ENCODE results near the gene MIGA1. TPM values are rescaled to one million over a fixed set of nuclear protein-coding genes. Genes with fewer than 3 reads are reported as not detected.
"Not testable (repeated sequence)": the region's sequence is repeated elsewhere in the genome, so short reads cannot be mapped to it uniquely, and the experiment has no call there.

MIGA1 gene, protein sequence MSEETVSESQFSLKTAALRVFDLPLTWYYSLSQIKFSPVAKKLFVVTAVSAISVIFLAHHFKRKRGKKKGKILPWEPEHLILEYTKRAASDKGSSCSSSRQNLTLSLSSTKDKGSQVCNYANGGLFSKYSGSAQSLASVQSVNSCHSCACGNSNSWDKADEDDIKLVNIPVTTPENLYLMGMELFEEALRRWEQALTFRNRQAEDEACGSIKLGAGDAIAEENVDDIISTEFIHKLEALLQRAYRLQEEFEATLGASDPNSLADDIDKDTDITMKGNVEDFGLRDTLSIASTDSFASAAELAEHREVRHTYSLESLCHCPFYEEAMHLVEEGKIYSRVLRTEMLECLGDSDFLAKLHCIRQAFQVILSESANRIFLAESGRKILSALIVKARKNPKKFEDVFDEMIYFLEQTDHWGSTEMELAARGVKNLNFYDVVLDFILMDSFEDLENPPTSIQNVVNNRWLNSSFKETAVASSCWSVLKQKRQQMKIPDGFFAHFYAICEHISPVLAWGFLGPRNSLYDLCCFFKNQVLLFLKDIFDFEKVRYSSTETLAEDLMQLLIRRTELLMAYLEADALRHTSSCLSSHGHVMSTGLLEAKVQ
- total RNA-seq: 10 to 100 TPM; 11.5 to 12.8 TPM

DNA sequence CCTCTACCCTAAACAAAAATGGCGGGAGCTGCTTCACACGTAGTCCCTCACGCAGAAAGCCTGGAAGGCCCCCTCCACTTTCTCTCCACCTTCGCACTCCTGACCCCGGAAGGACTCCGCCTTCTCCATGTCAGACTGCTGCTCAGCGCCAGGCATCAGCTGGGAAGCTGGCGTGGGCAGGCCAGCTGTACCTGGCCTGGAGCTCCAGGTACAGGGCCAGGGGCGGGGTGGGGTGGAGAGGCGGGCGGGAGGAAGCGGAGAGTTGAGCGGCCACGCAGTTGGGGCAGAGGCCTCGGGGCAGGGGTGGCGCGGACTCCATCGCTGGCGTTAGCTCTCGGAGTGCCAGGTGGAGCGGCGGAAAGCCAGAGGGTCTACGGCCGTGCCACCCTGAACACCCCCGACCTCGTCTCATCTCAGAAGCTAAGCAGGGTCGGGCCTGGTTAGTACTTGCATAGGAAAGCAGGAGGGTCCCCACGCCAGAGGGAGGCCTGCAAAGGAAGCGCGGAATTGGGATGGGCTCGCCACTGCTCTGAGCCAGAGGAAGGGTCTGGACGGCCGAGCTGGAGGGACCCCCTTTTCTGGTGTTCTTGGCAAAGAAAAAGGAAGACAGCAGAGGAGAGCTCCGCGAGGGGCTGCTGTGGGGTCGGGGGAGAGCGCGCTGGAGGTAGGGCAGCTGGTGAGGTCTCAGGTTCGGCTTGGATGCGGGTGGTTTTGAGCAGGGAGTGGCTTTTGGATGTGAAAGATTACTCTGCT is at the start of gene MIGA1:
Gene MIGA1, plus strand, starts transcription at position 121 of the 753 bp plus-strand sequence. CDS start 3,604 bp downstream, outside the sequence.
- peaks cover 2% of the 10 kb centered on the region for H3K9me3 Mint-ChIP-seq
- no peaks in the 10 kb centered on the region for H3K27me3 Mint-ChIP-seq
- peaks cover 36% of the 10 kb centered on the region for H3K4me1 Mint-ChIP-seq
- ChIA-PET CTCF (interaction anchor here (0.6 to 1.2 kb wide), 8 partner anchors 11 to 1762 kb away, joined by 3 to 6 read pairs (median 3); partner anchors contain the start of gene ZZZ3), POLR2A (interaction anchor here (0.6 to 2.2 kb wide), 9 partner anchors 17 to 225 kb away, joined by 3 to 20 read pairs (median 6); partner anchors contain the start of genes DNAJB4, FUBP1, USP33 and ZZZ3)
- peak; percentile 88 for DNase-seq
- H3K4me3 Mint-ChIP-seq: peak within 1 kb of the TSS; percentile 89
- H3K36me3 Mint-ChIP-seq (ENCODE audit: low read depth): peaks cover 14% of the 10 kb centered on the region
- peak within 1 kb of the TSS; percentile 73 for H3K27ac Mint-ChIP-seq

DNA sequence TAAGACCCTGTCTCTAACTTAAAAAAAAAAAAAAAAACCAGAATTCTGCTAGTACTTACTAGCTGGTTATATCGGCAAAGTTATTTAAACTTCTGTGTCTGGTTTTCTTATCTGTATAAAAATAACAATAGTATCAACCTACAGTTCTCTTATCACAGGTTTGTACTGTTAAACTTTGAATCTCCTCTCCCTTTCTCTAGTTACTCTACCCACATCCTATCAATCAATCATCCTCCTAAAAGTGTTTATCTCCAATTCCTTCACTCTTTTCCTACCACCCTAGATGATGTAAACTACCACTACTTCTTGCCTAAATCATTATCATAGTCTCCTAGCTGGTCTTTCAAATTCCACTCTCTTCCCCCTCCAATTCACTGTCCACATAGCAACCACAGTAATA is 47.4 kb upstream of the MIGA1 start:
- Mint-ChIP-seq H3K36me3 (ENCODE audit: low read depth) (peaks cover 34% of the 10 kb centered on the region), H3K4me3 (no peak overlapping the region), H3K27me3 (no peaks in the 10 kb centered on the region), H3K4me1 (no peaks in the 10 kb centered on the region), H3K27ac (no peak overlapping the region), H3K9me3 (no peaks in the 10 kb centered on the region)
- DNase-seq: no peak
- ChIA-PET CTCF (no interaction called here), POLR2A (no interaction called here)

DNA sequence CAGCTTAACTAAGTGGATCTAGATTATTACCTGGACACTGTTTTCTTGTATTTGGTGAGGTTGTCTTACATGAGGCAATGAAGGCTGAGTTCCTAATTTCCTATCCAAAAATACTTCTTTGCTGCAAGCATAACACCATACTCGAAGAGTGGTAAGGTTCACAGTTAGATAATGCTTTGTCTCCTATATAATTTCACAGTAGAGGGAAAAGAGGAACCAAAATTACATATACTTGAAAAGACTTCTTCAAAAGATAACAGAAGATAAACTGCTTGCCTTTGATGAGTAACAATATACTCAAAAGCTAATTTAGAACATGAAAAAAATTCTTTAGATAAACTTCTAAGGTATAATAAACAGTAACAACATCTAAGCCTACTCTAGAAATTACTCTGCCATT is 40.2 kb upstream of the MIGA1 start:
- ChIA-PET CTCF (no interaction called here), POLR2A (no interaction called here)
- Mint-ChIP-seq H3K27ac (no peak overlapping the region), H3K4me1 (no peaks in the 10 kb centered on the region), H3K4me3 (no peak overlapping the region), H3K9me3 (no peaks in the 10 kb centered on the region), H3K27me3 (no peaks in the 10 kb centered on the region), H3K36me3 (ENCODE audit: low read depth) (peaks cover 32% of the 10 kb centered on the region)
- DNase-seq: no peak

DNA sequence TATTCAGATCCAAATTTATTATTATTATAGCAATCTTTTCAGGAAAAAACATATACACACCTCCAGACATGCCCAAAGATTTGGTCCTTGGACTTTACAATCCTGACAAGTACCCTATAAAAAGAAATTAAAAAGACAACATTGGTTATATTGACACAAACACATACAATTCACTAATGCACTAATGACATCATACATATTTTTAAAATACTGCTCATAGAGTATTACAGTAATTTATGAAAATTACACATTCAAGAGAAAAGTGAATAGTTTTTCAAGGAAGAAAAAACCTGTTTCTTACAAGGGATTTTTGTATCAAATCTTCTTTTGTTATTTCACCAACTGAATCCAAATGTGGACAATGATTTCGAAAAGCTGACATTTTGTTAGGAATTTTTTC is 38.1 kb upstream of the MIGA1 start:
- Mint-ChIP-seq H3K9me3 (no peaks in the 10 kb centered on the region), H3K27ac (no peak overlapping the region), H3K4me1 (peaks cover 2% of the 10 kb centered on the region), H3K36me3 (ENCODE audit: low read depth) (peaks cover 37% of the 10 kb centered on the region), H3K27me3 (no peaks in the 10 kb centered on the region), H3K4me3 (no peak overlapping the region)
- DNase-seq: no peak
- CTCF ChIA-PET: no interaction called here
- POLR2A ChIA-PET: interaction anchor here (0.5 kb wide), 1 partner anchor 21 kb away, joined by 3 read pairs; no protein-coding TSS in a partner anchor

DNA sequence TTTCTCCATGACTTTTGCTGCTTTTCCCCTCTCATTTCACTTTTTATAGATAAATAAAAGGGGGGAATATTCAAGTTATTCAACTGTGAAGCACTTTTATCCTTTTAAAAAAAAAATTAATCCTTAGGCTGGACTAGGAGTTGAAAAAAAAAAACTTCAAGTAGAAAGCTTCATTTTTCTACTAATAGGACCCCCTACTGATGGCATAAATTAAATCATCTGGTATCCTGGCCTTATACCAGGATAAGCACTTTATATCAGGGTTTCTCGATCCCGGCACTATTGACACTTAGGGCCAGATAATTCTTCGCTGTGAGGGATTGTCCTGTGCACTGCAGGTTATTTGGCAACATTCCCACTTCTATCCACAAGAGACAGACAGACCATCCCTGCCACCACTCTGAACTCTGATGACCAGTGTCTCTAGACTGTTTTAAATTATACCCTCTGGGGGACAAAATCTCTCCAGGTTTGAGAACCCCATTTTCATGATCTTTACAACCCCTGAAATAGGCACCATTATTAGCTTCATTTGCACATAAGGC is 37.4 kb upstream of the MIGA1 start:
- Mint-ChIP-seq H3K4me3 (no peak overlapping the region), H3K4me1 (peaks cover 2% of the 10 kb centered on the region), H3K27me3 (no peaks in the 10 kb centered on the region), H3K36me3 (ENCODE audit: low read depth) (peaks cover 34% of the 10 kb centered on the region), H3K9me3 (no peaks in the 10 kb centered on the region), H3K27ac (no peak overlapping the region)
- no peak for DNase-seq
- POLR2A ChIA-PET: no interaction called here
- CTCF ChIA-PET: no interaction called here

DNA sequence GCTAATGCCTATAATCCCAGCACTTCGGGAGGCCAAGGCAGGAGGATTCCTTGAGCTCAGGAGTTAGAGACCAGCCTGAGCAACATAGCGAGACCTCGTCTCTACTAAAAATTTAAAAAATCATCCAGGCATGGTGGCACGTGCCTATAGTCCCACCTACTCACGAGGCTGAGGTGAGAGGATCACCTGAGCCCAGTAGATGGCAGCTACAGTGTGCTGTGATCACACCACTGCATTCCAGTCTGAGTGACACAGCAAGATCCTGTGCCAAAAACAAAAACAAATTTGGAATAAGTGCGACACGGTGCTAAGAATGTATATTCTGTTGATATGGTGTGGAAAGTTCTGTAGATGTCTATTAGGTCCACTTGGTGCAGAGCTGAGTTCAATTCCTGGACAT is 34.9 kb upstream of the MIGA1 start:
- no peak overlapping the region for H3K4me3 Mint-ChIP-seq
- POLR2A ChIA-PET: interaction anchor here (0.6 kb wide), 1 partner anchor 16 kb away, joined by 4 read pairs; no protein-coding TSS in a partner anchor
- peaks cover 2% of the 10 kb centered on the region for H3K4me1 Mint-ChIP-seq
- H3K36me3 Mint-ChIP-seq (ENCODE audit: low read depth): peaks cover 21% of the 10 kb centered on the region
- no peaks in the 10 kb centered on the region for H3K27me3 Mint-ChIP-seq
- CTCF ChIA-PET: no interaction called here
- H3K9me3 Mint-ChIP-seq: no peaks in the 10 kb centered on the region
- no peak for DNase-seq
- no peak overlapping the region for H3K27ac Mint-ChIP-seq

DNA sequence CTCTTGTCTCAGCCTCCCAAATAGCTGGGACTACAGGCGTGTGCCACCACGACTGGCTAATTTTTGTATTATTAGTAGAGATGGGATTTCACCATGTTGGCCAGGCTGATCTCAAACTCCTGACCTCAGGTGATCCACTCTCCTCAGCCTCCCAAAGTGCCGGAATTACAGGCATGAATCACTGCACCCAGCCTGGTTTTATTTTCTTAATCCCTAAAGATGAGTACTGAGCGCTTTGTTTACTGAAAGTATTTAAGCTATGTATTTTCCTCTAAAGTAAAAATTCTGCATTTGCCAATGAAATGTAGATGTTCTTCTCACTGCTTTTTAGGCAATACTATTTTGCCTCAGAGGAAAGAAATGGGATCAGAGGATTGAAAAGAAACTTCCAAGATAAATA is 30.0 kb upstream of the MIGA1 start:
- H3K4me3 Mint-ChIP-seq, H3K27me3 Mint-ChIP-seq, POLR2A ChIA-PET, CTCF ChIA-PET, H3K27ac Mint-ChIP-seq, DNase-seq, H3K4me1 Mint-ChIP-seq, H3K9me3 Mint-ChIP-seq: not testable (repeated sequence)
- peaks cover 14% of the 10 kb centered on the region for H3K36me3 Mint-ChIP-seq (ENCODE audit: low read depth)

DNA sequence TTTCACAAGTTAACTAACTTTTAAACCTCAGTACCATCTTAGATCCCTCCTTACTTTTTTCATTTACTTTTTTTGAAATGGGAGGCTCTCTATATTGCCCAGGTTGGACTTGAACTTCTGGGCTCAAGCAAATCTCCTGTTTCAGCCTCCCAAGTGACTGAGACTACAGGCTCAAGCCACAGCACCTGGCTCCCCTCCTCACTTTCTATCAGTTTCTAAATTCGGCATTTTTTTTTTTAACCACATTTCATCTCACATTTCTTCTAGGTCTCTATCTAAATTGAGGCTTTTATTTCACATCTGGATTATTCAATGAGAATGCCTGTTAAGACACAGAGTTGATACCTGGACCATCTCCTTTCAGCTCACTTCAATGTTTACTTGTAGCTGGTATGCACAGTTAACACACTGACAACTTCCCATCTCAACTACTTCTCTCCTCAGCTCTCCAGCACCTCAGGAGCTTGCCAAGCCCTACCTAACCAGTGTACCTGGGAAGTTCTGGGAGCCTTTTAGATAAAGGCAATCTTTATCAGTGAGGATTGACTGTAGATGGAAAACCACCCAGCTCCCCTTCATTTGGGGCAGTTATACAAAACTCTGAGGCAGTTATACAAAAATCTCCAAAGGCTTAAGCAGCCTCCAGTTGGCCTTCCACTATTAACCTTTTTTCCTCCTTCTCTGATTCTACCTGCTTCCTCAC is 23.2 kb upstream of the MIGA1 start:
- ChIA-PET POLR2A (interaction anchor here (1.0 to 4.0 kb wide), 4 partner anchors 24 to 248 kb away, joined by 3 to 18 read pairs (median 5); partner anchors contain the start of genes DNAJB4, MIGA1 and ZZZ3), CTCF (no interaction called here)
- no peaks in the 10 kb centered on the region for H3K27me3 Mint-ChIP-seq
- no peak overlapping the region for H3K27ac Mint-ChIP-seq
- H3K9me3 Mint-ChIP-seq: no peaks in the 10 kb centered on the region
- no peak for DNase-seq
- peaks cover 33% of the 10 kb centered on the region for H3K4me1 Mint-ChIP-seq
- peaks cover 6% of the 10 kb centered on the region for H3K36me3 Mint-ChIP-seq (ENCODE audit: low read depth)
- no peak overlapping the region for H3K4me3 Mint-ChIP-seq

DNA sequence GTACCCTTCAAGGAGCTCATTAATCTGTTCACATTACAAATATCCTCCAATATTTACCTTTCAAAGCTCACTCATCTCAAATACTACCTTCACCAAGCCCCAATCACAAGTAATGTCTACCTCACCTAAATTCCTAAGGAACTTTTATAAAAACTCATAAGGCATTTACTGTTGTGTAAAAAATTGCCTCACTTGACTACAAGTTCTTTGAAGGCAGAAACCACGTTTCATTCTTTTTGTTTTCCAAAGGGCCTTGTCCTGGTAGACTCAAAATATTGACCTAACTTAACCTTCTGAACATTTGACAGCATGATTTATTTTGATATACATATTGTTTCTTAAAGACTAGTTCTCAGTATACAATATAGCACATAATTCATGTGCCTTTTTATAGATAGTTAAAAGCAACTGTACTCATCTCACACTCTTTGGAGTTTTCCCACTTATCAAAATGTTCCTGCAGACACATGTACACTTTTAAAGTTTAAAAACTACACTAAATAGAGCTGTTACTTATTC is 22.3 kb upstream of the MIGA1 start:
- H3K4me3 Mint-ChIP-seq: no peak overlapping the region
- no peak overlapping the region for H3K27ac Mint-ChIP-seq
- peaks cover 6% of the 10 kb centered on the region for H3K36me3 Mint-ChIP-seq (ENCODE audit: low read depth)
- ChIA-PET POLR2A (interaction anchor here (1.0 to 4.0 kb wide), 5 partner anchors 23 to 247 kb away, joined by 3 to 18 read pairs (median 5); partner anchors contain the start of genes DNAJB4, FUBP1, MIGA1 and ZZZ3), CTCF (no interaction called here)
- H3K4me1 Mint-ChIP-seq: peaks cover 33% of the 10 kb centered on the region
- no peaks in the 10 kb centered on the region for H3K9me3 Mint-ChIP-seq
- DNase-seq: no peak
- H3K27me3 Mint-ChIP-seq: no peaks in the 10 kb centered on the region

DNA sequence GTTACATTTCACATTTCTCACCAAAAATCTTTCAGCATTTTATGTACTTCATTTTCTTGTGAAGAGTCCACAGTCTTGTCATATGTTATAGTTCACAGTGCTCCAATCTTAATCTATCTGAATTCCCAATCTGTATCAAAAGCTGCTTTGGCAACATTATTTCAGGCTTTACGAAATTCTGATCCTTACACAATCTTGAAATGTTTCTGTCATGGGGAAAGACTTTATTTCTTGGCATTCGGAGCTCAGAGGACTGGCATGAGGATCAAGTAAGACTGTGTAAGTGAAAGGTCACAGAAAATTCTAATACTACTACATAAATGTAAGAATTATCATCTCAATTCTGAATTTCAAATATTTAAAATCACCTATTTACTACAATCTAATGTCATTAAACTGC is 21.8 kb upstream of the MIGA1 start:
- POLR2A ChIA-PET: interaction anchor here (1.2 to 4.0 kb wide), 3 partner anchors 22 to 221 kb away, joined by 4 to 18 read pairs (median 5); partner anchors contain the start of genes FUBP1, MIGA1 and ZZZ3

DNA sequence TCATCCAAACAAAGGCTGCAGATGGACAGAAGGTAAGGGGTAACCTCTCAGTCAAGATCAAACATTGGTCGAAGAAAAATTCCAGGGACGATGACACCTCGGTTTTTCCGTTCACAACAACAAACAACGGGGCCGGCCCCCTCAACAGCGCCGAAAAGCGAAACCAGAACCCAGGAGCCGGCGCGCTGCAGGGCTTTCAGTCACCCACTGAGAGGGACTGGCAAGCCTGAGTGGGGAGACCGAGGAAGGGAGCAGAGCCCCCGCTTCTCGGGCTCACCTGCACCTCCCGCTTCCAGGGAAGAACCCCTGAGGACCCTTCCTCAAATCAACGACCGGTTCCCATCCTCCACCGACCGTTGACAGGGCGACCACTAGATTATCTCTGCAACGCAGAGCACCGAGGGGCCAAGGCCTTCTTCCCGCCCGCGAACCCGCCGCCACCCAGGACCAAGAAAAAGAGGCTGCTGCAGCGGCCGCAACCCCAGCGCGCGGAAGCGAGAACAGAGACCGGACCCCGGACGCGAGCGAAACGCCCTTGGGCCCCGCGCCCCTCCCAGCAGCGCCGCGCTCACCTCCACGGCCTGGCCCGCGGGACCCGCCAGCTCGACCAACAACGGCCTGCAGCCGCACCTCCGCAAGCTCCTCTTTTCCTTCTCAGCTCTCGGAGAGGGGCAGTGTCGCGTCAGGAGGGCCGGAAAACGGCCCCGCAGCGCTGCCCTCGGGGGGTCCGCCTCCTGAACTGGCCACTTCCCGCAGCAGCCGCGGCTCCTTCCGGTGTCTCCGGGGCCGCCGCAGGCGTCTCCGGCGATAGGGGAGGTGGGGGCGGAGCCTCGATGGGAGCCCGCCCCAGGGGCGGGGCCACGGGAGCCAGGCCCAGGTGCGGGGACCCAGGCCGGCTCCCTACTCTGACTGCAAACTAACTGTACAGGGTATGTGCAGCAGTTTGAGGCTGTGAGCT is 20.1 kb upstream of the MIGA1 start, which contains the start of gene USP33:
Gene USP33, minus strand, starts transcription at position 782 of the 958 bp plus-strand sequence. CDS start 18,155 bp downstream, outside the sequence.
- peaks cover 6% of the 10 kb centered on the region for H3K36me3 Mint-ChIP-seq (ENCODE audit: low read depth)
- H3K9me3 Mint-ChIP-seq: no peaks in the 10 kb centered on the region
- H3K27ac Mint-ChIP-seq: peak within 1 kb of the TSS; percentile 91
- H3K4me3 Mint-ChIP-seq: peak within 1 kb of the TSS; percentile 94
- ChIA-PET CTCF (interaction anchor here (1.3 kb wide), 1 partner anchor 245 kb away, joined by 4 read pairs; the partner anchor contains the start of gene DNAJB4), POLR2A (interaction anchor here (0.7 to 4.0 kb wide), 4 partner anchors 20 to 245 kb away, joined by 3 to 18 read pairs (median 10); partner anchors contain the start of genes DNAJB4, FUBP1, MIGA1 and ZZZ3)
- peaks cover 31% of the 10 kb centered on the region for H3K4me1 Mint-ChIP-seq
- H3K27me3 Mint-ChIP-seq: peaks cover 2% of the 10 kb centered on the region
- peak; percentile 90 for DNase-seq

More for the DNA sequence above, 21.8 kb upstream of the MIGA1 start:
- no peaks in the 10 kb centered on the region for H3K27me3 Mint-ChIP-seq
- H3K9me3 Mint-ChIP-seq: no peaks in the 10 kb centered on the region
- no peak overlapping the region for H3K27ac Mint-ChIP-seq
- H3K4me1 Mint-ChIP-seq: peaks cover 31% of the 10 kb centered on the region
- no peak for DNase-seq
- H3K4me3 Mint-ChIP-seq: peak overlapping the region; percentile 36
- CTCF ChIA-PET: interaction anchor here (0.6 kb wide), 1 partner anchor 229 kb away, joined by 5 read pairs; no protein-coding TSS in a partner anchor
- peaks cover 6% of the 10 kb centered on the region for H3K36me3 Mint-ChIP-seq (ENCODE audit: low read depth)
